GM18951 (cell line): ENCODE measurements around the gene KRTAP4-16.
"Not testable (repeated sequence)": the region's sequence is repeated elsewhere in the genome, so short reads cannot be mapped to it uniquely, and the experiment has no call there.

Source experiments
- POLR2A ChIP-seq: IDR thresholded peaks from 4 replicates; pipeline ENCODE4 v1.6.1; 2011; ENCODE audit warnings: mild to moderate bottlenecking; ENCODE audit not compliant: insufficient read length, insufficient read depth; ENCODE audit errors: extremely low read depth
- in situ Hi-C: fragments of 300-500 bp; cut with MboI; formaldehyde crosslinking; loops from one replicate; pipeline ENCODE4 v1.12.0; 2022; ENCODE audit warnings: low sequenced_read_pairs, mixed read lengths, inconsistent platforms; ENCODE audit not compliant: unreplicated experiment

KRTAP4-16 gene

GRCh38 chr17:41101586-41102259, at the start of gene KRTAP4-16:
KRTAP4-16 (minus strand) TSS chr17:41102209; CDS start chr17:41102209, 0 bp downstream.
- TF ChIP-seq POLR2A = no peak
- in situ Hi-C loops = no loop called here

GRCh38 chr17:41151525-41151924, 49.5 kb upstream of the KRTAP4-16 start:
- in situ Hi-C loops = no loop called here
- TF ChIP-seq POLR2A = no peak

- in situ Hi-C loops = no loop called here
- no peak for TF ChIP-seq POLR2A
Measured at GRCh38 chr17:41150026-41150425, 48.0 kb upstream of the KRTAP4-16 start.

- no peak for TF ChIP-seq POLR2A
- in situ Hi-C loops = no loop called here
Measured at GRCh38 chr17:41149652-41149985, 47.6 kb upstream of the KRTAP4-16 start, which contains the start of gene KRTAP4-5. KRTAP4-5 (minus strand) TSS chr17:41149825; CDS start chr17:41149767, 58 bp downstream.

GRCh38 chr17:41148971-41149651, 47.1 kb upstream of the KRTAP4-16 start:
- in situ Hi-C loops = not testable (repeated sequence)

- in situ Hi-C loops = no loop called here
Measured at GRCh38 chr17:41147531-41148204, 45.7 kb upstream of the KRTAP4-16 start.

GRCh38 chr17:41145261-41145660, 43.3 kb upstream of the KRTAP4-16 start:
- in situ Hi-C loops = no loop called here
- TF ChIP-seq POLR2A = no peak

More at GRCh38 chr17:41147531-41148204, 45.7 kb upstream of the KRTAP4-16 start:
- TF ChIP-seq POLR2A = no peak

GRCh38 chr17:41144846-41145245, 42.8 kb upstream of the KRTAP4-16 start:
- in situ Hi-C loops = no loop called here
- no peak for TF ChIP-seq POLR2A

- no peak for TF ChIP-seq POLR2A
- in situ Hi-C loops = no loop called here
Measured at GRCh38 chr17:41141361-41141760, 39.4 kb upstream of the KRTAP4-16 start.

GRCh38 chr17:41140360-41141131, 38.5 kb upstream of the KRTAP4-16 start, which contains the start of gene KRTAP4-6:
KRTAP4-6 (minus strand) TSS chr17:41140544; CDS start chr17:41140487, 57 bp downstream.
- no peak for TF ChIP-seq POLR2A
- in situ Hi-C loops = no loop called here

- in situ Hi-C loops = not testable (repeated sequence)
Measured at GRCh38 chr17:41139865-41140264, 37.9 kb upstream of the KRTAP4-16 start.

- no peak for TF ChIP-seq POLR2A
- in situ Hi-C loops = no loop called here
Measured at GRCh38 chr17:41133880-41134735, 32.1 kb upstream of the KRTAP4-16 start.
